HepG2 (cell line): ENCODE results near the gene PSD4. TPM values are rescaled to one million over a fixed set of nuclear protein-coding genes. Genes with fewer than 3 reads are reported as not detected.

Source experiments
- CHD4 ChIP-seq: fragments of 200-600 bp; sonication (generic); IDR thresholded peaks from 2 replicates; pipeline ENCODE4 v1.7.0; 2017; ENCODE audit warnings: mild to moderate bottlenecking, low read length, borderline replicate concordance
- CREB3 ChIP-seq: sonication (generic); formaldehyde crosslinking; IDR thresholded peaks from 2 replicates; pipeline ENCODE4 v1.5.0; 2020; ENCODE audit warnings: missing genetic modification reagents
- CSRNP2 ChIP-seq: sonication (generic); formaldehyde crosslinking; conservative IDR thresholded peaks from 2 replicates; pipeline ENCODE4 v1.8.0; 2022; ENCODE audit warnings: low read depth, missing genetic modification reagents
- ELF1 ChIP-seq: sonication (generic); formaldehyde crosslinking; IDR thresholded peaks from 2 replicates; pipeline ENCODE4 v1.4.0; 2020; ENCODE audit warnings: missing genetic modification reagents
- ELF3 ChIP-seq: IDR thresholded peaks from 2 replicates; pipeline ENCODE4 v1.6.1; 2016; ENCODE audit warnings: missing genetic modification reagents, missing compliant biosample characterization
- FIP1L1 ChIP-seq: fragments of 200-400 bp; formaldehyde crosslinking; IDR thresholded peaks from 2 replicates; pipeline ENCODE4 v1.6.1; 2018; ENCODE audit warnings: low read depth, mild to moderate bottlenecking, low read length, moderate library complexity, borderline replicate concordance; ENCODE audit not compliant: insufficient read depth
- FOXP4 ChIP-seq: sonication (generic); formaldehyde crosslinking; IDR thresholded peaks from 2 replicates; pipeline ENCODE4 v1.4.0; 2020; ENCODE audit warnings: missing genetic modification reagents
- KDM5A ChIP-seq: fragments of 200-600 bp; sonication (generic); IDR thresholded peaks from 2 replicates; pipeline ENCODE4 v1.7.0; 2018; ENCODE audit warnings: antibody characterized with exemption, mild to moderate bottlenecking, low read length, borderline replicate concordance
- MAFG ChIP-seq: sonication (generic); formaldehyde crosslinking; IDR thresholded peaks from 2 replicates; pipeline ENCODE4 v1.5.1; 2020; ENCODE audit warnings: mild to moderate bottlenecking, missing genetic modification reagents
- MNT ChIP-seq: fragments of 450-650 bp; IDR thresholded peaks from 2 replicates; pipeline ENCODE4 v1.6.1; 2016
- MTF1 ChIP-seq: sonication (generic); formaldehyde crosslinking; IDR thresholded peaks from 2 replicates; pipeline ENCODE4 v1.5.0; 2020; ENCODE audit warnings: missing genetic modification reagents
- NBN ChIP-seq: fragments of 450-650 bp; conservative IDR thresholded peaks from 2 replicates; pipeline ENCODE4 v1.6.1; 2017
- RNF2 ChIP-seq: fragments of 450-650 bp; conservative IDR thresholded peaks from 2 replicates; pipeline ENCODE4 v1.6.1; 2016; ENCODE audit warnings: low read depth
- TBP ChIP-seq: sonication (generic); formaldehyde crosslinking; IDR thresholded peaks from 2 replicates; pipeline ENCODE4 v1.5.0; 2020; ENCODE audit warnings: missing genetic modification reagents
- TCF7 ChIP-seq: sonication (generic); IDR thresholded peaks from 2 replicates; pipeline ENCODE4 v1.6.1; 2016; ENCODE audit warnings: antibody characterized with exemption, low read depth
- TFDP1 ChIP-seq: IDR thresholded peaks from 2 replicates; pipeline ENCODE4 v1.6.1; 2016; ENCODE audit warnings: missing compliant biosample characterization, missing genetic modification reagents, borderline replicate concordance
- TGIF2 ChIP-seq: IDR thresholded peaks from 2 replicates; pipeline ENCODE4 v1.6.1; 2016; ENCODE audit warnings: control low read depth, missing compliant biosample characterization
- YEATS4 ChIP-seq: sonication (generic); formaldehyde crosslinking; IDR thresholded peaks from 2 replicates; pipeline ENCODE4 v1.4.0; 2020; ENCODE audit warnings: missing genetic modification reagents, borderline replicate concordance
- ZBTB3 ChIP-seq: sonication (generic); formaldehyde crosslinking; IDR thresholded peaks from 2 replicates; pipeline ENCODE4 v1.4.0; 2020; ENCODE audit warnings: low read depth, mild to moderate bottlenecking, moderate library complexity, missing genetic modification reagents, borderline replicate concordance
- ZC3H13 ChIP-seq: sonication (generic); formaldehyde crosslinking; IDR thresholded peaks from 2 replicates; pipeline ENCODE4 v1.8.1; 2023; ENCODE audit warnings: mild to moderate bottlenecking, missing genetic modification reagents, moderate library complexity
- ZNF331 ChIP-seq: sonication (generic); formaldehyde crosslinking; IDR thresholded peaks from 2 replicates; pipeline ENCODE4 v1.4.0; 2020; ENCODE audit warnings: missing genetic modification reagents
- ZNF547 ChIP-seq: sonication (generic); formaldehyde crosslinking; IDR thresholded peaks from 2 replicates; pipeline ENCODE4 v1.5.1; 2020; ENCODE audit warnings: mild to moderate bottlenecking, missing genetic modification reagents
- ZNF678 ChIP-seq: sonication (generic); formaldehyde crosslinking; IDR thresholded peaks from 2 replicates; pipeline ENCODE4 v1.4.0; 2020; ENCODE audit warnings: mild to moderate bottlenecking, missing genetic modification reagents
- ZNF879 ChIP-seq: sonication (generic); formaldehyde crosslinking; IDR thresholded peaks from 2 replicates; pipeline ENCODE4 v1.8.1; 2023; ENCODE audit warnings: missing genetic modification reagents
- polyA plus RNA-seq, 8 experiments: library from polyadenylated mRNA; depleted of rRNA in 3 of 8; stranded (reverse) in 7 of 8; unstranded in 1 of 8; fragments of >200 nt; fragmentation: Illumina TruSeq in 4 of 8; extraction: Trizol in 4 of 8; gene quantifications; 2 replicates each; pipeline versions ENCODE4 v1.2.1 to v1.2.3, GENCODE V29; 2011 to 2016; ENCODE audit warnings: low read depth in 4 of 8, missing spikeins in 1 of 8, mixed read lengths in 1 of 8; ENCODE audit not compliant: insufficient read depth in 1 of 8
- total RNA-seq, 5 experiments: library from RNA; depleted of rRNA; stranded (reverse); fragments of >200 nt; fragmentation: Illumina TruSeq; extraction: Trizol; gene quantifications; 2 replicates each; pipeline ENCODE4 v1.2.3, GENCODE V29; 2016; ENCODE audit warnings: low read depth in 1 of 5

The PSD4 gene
- total and polyA plus RNA-seq, 2 of the 13 experiments (the other 11 are each of a cell fraction or from before 2014, with no cell fraction given): 5.8 to 9.4 TPM

GRCh38 chr2:113173542-113174375 lies at the start of gene PSD4 (continued):
- TF ChIP-seq MAFG (CRISPR knock-in tag): no peak
- TF ChIP-seq TCF7: no peak
- no peak for TF ChIP-seq MNT
- no peak for TF ChIP-seq YEATS4 (CRISPR knock-in tag)
- 0 out of 2 replicates have a peak, but pooled peaks have one; percentile 12 for TF ChIP-seq TFDP1
- no peak for TF ChIP-seq ZNF678 (CRISPR knock-in tag)
- no peak for TF ChIP-seq FIP1L1
- no peak for TF ChIP-seq KDM5A
- TF ChIP-seq MTF1: no peak
- no peak for TF ChIP-seq FOXP4 (CRISPR knock-in tag)
- TF ChIP-seq RNF2: no peak
- TF ChIP-seq CHD4: no peak
- no peak for TF ChIP-seq CSRNP2 (CRISPR knock-in tag)
- TF ChIP-seq ZNF331 (CRISPR knock-in tag): no peak
- no peak for TF ChIP-seq TBP
- TF ChIP-seq ELF1: 0 out of 2 replicates have a peak, but pooled peaks have one; percentile 6
- TF ChIP-seq ZBTB3 (CRISPR knock-in tag): no peak
- no peak for TF ChIP-seq CREB3 (CRISPR knock-in tag)
- no peak for TF ChIP-seq ZNF547 (CRISPR knock-in tag)
- no peak for TF ChIP-seq TGIF2
- TF ChIP-seq ZC3H13 (CRISPR knock-in tag): no peak
- no peak for TF ChIP-seq NBN
- TF ChIP-seq ELF3 (CRISPR knock-in tag): 0 out of 2 replicates have a peak, but pooled peaks have one; percentile 13
- no peak for TF ChIP-seq ZNF879 (CRISPR knock-in tag)
